Endodermal cell (in vitro differentiated cells): Measurements from ENCODE around the gene STARD6. TPM values are rescaled to one million over a fixed set of nuclear protein-coding genes. Genes with fewer than 3 reads are reported as not detected.

Source experiments
- DNase-seq: peaks from one replicate; pipeline ENCODE4 v3.0.0-alpha.2; 2017
- H3K27ac ChIP-seq: 2 replicates; pipeline ENCODE4 v1.5.1; 2013; ENCODE audit warnings: mild to moderate bottlenecking, low read depth, low read length, moderate library complexity
- H3K27me3 ChIP-seq: 2 replicates; pipeline ENCODE4 v1.6.1; 2013; ENCODE audit warnings: mild to moderate bottlenecking, low read length, moderate library complexity; ENCODE audit not compliant: insufficient read depth, control insufficient read depth, poor library complexity, severe bottlenecking
- H3K36me3 ChIP-seq: 2 replicates; pipeline ENCODE4 v1.7.0; 2013; ENCODE audit warnings: mild to moderate bottlenecking, low read length, moderate library complexity; ENCODE audit not compliant: control insufficient read depth, insufficient read depth
- H3K4me1 ChIP-seq: one replicate; pipeline ENCODE4 v1.7.0; 2013; ENCODE audit warnings: low read length; ENCODE audit not compliant: control insufficient read depth, insufficient read depth
- H3K4me3 ChIP-seq: 2 replicates; pipeline ENCODE4 v1.5.1; 2013; ENCODE audit warnings: mild to moderate bottlenecking, low read length, moderate library complexity
- H3K9ac ChIP-seq: 2 replicates; pipeline ENCODE4 v1.6.1; 2013; ENCODE audit warnings: mild to moderate bottlenecking, low read length, moderate library complexity; ENCODE audit not compliant: poor library complexity, severe bottlenecking; ENCODE audit errors: extremely low read depth
- H3K9me3 ChIP-seq: 2 replicates; pipeline ENCODE4 v1.6.1; 2013; ENCODE audit warnings: mild to moderate bottlenecking, low read length, moderate library complexity; ENCODE audit not compliant: control insufficient read depth
- H3K27ac Mint-ChIP-seq: 2 replicates; pipeline ENCODE4 v1.8.0; 2020; ENCODE audit warnings: mixed read lengths
- H3K27me3 Mint-ChIP-seq: 2 replicates; pipeline ENCODE4 v1.8.0; 2021; ENCODE audit warnings: mild to moderate bottlenecking, mixed read lengths; ENCODE audit not compliant: insufficient read depth
- H3K36me3 Mint-ChIP-seq: 2 replicates; pipeline ENCODE4 v1.8.0; 2020; ENCODE audit warnings: low read depth, mixed read lengths
- H3K4me1 Mint-ChIP-seq: 2 replicates; pipeline ENCODE4 v1.8.0; 2020; ENCODE audit warnings: mixed read lengths
- H3K4me3 Mint-ChIP-seq: 2 replicates; pipeline ENCODE4 v1.8.0; 2020; ENCODE audit warnings: mild to moderate bottlenecking, moderate library complexity, mixed read lengths
- H3K9me3 Mint-ChIP-seq: 2 replicates; pipeline ENCODE4 v1.8.0; 2020; ENCODE audit warnings: mild to moderate bottlenecking, mixed read lengths
- WGBS, 2 experiments: methylation state at CpG; one replicate each; pipeline versions ENCODE4 v1.1.5 to v1.1.7; 2013; ENCODE audit warnings: missing lambda C conversion rate in 2 of 2, mixed read lengths in 1 of 2; ENCODE audit not compliant: insufficient coverage in 1 of 2, insufficient read length in 1 of 2; 5-methylcytosine and 5-hydroxymethylcytosine counted together
- total RNA-seq, 2 donors: library from RNA; stranded (reverse); fragmentation: NEBNext Ultra II Directional in 1 of 2; extraction: Animal tissue kit (Norgen Biotek cat#: 25700) in 1 of 2; gene quantifications; 2 replicates in 1 of 2; 3 replicates in 1 of 2; pipeline ENCODE4 v1.2.1, GENCODE V29; 2021
- TF ChIP-seq, protein P1 (sequence below): fragments of 200-600 bp; sonication (generic); conservative IDR thresholded peaks from 2 replicates; pipeline ENCODE4 v1.5.0; 2021; ENCODE audit warnings: antibody characterized with exemption, mild to moderate bottlenecking

Gene STARD6
- total RNA-seq, 2 donors from 2014 or later: not detected

- Mint-ChIP-seq H3K9me3 (peaks cover 1% of the 10 kb centered on the region), H3K4me3 (no peak overlapping the region), H3K27ac (no peak overlapping the region), H3K4me1 (peaks cover 8% of the 10 kb centered on the region), H3K36me3 (no peaks in the 10 kb centered on the region), H3K27me3 (peaks cover 3% of the 10 kb centered on the region)
- WGBS, 2 experiments: 94 to 100% methylated on average over 1 of the region's 1 CpG
- TF ChIP-seq, protein P1, sequence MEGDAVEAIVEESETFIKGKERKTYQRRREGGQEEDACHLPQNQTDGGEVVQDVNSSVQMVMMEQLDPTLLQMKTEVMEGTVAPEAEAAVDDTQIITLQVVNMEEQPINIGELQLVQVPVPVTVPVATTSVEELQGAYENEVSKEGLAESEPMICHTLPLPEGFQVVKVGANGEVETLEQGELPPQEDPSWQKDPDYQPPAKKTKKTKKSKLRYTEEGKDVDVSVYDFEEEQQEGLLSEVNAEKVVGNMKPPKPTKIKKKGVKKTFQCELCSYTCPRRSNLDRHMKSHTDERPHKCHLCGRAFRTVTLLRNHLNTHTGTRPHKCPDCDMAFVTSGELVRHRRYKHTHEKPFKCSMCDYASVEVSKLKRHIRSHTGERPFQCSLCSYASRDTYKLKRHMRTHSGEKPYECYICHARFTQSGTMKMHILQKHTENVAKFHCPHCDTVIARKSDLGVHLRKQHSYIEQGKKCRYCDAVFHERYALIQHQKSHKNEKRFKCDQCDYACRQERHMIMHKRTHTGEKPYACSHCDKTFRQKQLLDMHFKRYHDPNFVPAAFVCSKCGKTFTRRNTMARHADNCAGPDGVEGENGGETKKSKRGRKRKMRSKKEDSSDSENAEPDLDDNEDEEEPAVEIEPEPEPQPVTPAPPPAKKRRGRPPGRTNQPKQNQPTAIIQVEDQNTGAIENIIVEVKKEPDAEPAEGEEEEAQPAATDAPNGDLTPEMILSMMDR: no peak
- no peak for DNase-seq
- Histone ChIP-seq H3K9me3 (no peaks in the 10 kb centered on the region), H3K36me3 (no peaks in the 10 kb centered on the region), H3K4me3 (no peak overlapping the region), H3K27me3 (no peaks in the 10 kb centered on the region), H3K27ac (no peak overlapping the region), H3K4me1 (peaks cover 4% of the 10 kb centered on the region), H3K9ac (no peak overlapping the region)
These were observed 36.1 kb upstream of the STARD6 start for GRCh38 chr18:54393648-54394294.

GRCh38 chr18:54392543-54393023 is 34.9 kb upstream of the STARD6 start:
- no peak overlapping the region for H3K27ac Mint-ChIP-seq
- peaks cover 3% of the 10 kb centered on the region for H3K27me3 Mint-ChIP-seq
- no peak overlapping the region for H3K4me3 ChIP-seq
- no peak overlapping the region for H3K27ac ChIP-seq
- H3K9me3 ChIP-seq: peaks cover 7% of the 10 kb centered on the region
- H3K36me3 ChIP-seq: no peaks in the 10 kb centered on the region
- no peak overlapping the region for H3K4me3 Mint-ChIP-seq
- H3K9me3 Mint-ChIP-seq: peaks cover 8% of the 10 kb centered on the region
- peaks cover 4% of the 10 kb centered on the region for H3K4me1 ChIP-seq
- DNase-seq: peak; percentile 52
- H3K36me3 Mint-ChIP-seq: no peaks in the 10 kb centered on the region
- H3K4me1 Mint-ChIP-seq: peaks cover 15% of the 10 kb centered on the region
- TF ChIP-seq, protein P1: peak; percentile 85
- H3K9ac ChIP-seq: no peak overlapping the region
- 13 to 41% methylated on average over 1 to 3 of the region's 3 CpGs for WGBS, 2 experiments
- no peaks in the 10 kb centered on the region for H3K27me3 ChIP-seq

DNA sequence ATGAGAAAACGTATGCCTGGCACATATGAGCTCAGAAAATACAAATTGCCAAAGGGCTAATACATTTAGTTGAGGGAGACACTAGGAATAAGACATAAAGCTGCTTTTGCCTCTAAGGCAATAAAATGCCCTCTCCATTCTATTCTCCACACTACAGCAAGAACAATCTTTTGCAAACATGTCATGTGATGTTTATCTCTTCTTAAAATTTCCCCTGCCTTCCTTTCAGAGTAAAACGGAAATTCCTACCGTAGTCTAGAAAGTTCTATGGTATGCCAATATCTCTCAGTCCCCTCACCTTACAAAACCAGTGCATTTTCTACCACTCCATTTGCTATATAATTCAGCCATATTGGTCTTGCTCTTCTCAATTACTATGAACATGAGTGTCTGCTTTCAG is 33.2 kb upstream of the STARD6 start:
- WGBS, 2 experiments: 91 to 96% methylated on average over 2 to 3 of the region's 3 CpGs

More for the DNA sequence above, 33.2 kb upstream of the STARD6 start:
- Histone ChIP-seq H3K36me3 (no peaks in the 10 kb centered on the region), H3K9ac (no peak overlapping the region), H3K27ac (no peak overlapping the region), H3K4me1 (peaks cover 8% of the 10 kb centered on the region), H3K9me3 (peaks cover 12% of the 10 kb centered on the region), H3K4me3 (no peak overlapping the region), H3K27me3 (no peaks in the 10 kb centered on the region)
- TF ChIP-seq, protein P1: no peak
- no peak overlapping the region for H3K4me3 Mint-ChIP-seq
- H3K36me3 Mint-ChIP-seq: peaks cover 3% of the 10 kb centered on the region
- H3K9me3 Mint-ChIP-seq: peaks cover 14% of the 10 kb centered on the region
- H3K4me1 Mint-ChIP-seq: peaks cover 22% of the 10 kb centered on the region
- no peak overlapping the region for H3K27ac Mint-ChIP-seq
- no peak for DNase-seq
- peaks cover 3% of the 10 kb centered on the region for H3K27me3 Mint-ChIP-seq
